Panc1 (cell line): Measurements from ENCODE around the gene LMO1.

Source experiments
- CTCF ChIP-seq: fragments of 450-650 bp; IDR thresholded peaks from 2 replicates; pipeline ENCODE4 v1.5.1; 2017; ENCODE audit warnings: mild to moderate bottlenecking
- POLR2AphosphoS5 ChIP-seq: IDR thresholded peaks from 2 replicates; pipeline ENCODE4 v1.6.1; 2012; ENCODE audit warnings: mild to moderate bottlenecking, low read depth, low read length, moderate library complexity
- REST ChIP-seq, 2 experiments: IDR thresholded peaks; 2 replicates each; pipeline ENCODE4 v1.6.1; 2011 to 2012; ENCODE audit warnings: low read depth in 2 of 2, control low read depth in 1 of 2, low read length in 1 of 2, mild to moderate bottlenecking in 1 of 2, moderate library complexity in 1 of 2; ENCODE audit not compliant: insufficient read depth in 1 of 2
- SIN3A ChIP-seq: IDR thresholded peaks from 2 replicates; pipeline ENCODE4 v1.6.1; 2012; ENCODE audit warnings: low read depth, mild to moderate bottlenecking, low read length, moderate library complexity, borderline replicate concordance; ENCODE audit not compliant: insufficient read depth

- TF ChIP-seq REST (IDR thresholded peaks at IDR 0.05; ENCODE audit: insufficient read depth in 1 of 2, low read depth in 2 of 2, low read length in 1 of 2) = no peak
- no peak for TF ChIP-seq CTCF
- no peak for TF ChIP-seq POLR2AphosphoS5
- no peak for TF ChIP-seq SIN3A
Measured at GRCh38 chr11:8289492-8289918, 25.8 kb upstream of the LMO1 start.
